Cortex of kidney (tissue), 1 donor: ENCODE results near the gene ARHGAP26.

Experiments
- DNase-seq: peaks from one replicate; lab custom pipeline; 2025; lab: John Stamatoyannopoulos, UW

The ARHGAP26 gene

DNA sequence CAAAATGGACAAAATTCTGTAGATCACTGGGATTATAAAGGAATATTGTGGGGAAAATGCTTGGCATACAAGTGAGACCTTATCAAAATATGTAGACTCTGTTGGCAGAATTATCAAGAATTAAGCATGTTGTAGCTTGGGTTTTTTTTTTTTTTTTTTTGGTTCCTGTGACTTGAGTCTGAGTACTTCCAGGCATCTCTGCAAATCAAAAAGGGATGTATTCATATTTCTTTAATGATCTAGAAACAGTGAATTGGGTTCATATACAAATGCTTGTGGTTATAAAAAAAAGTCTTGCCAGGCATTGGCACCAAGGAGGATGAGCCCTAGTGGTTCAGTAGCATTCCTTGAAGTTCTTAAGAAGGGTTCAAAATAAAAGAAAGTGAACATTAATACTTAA lies 292.2 kb downstream of the ARHGAP26 start:
- DNase-seq: no peak

DNA sequence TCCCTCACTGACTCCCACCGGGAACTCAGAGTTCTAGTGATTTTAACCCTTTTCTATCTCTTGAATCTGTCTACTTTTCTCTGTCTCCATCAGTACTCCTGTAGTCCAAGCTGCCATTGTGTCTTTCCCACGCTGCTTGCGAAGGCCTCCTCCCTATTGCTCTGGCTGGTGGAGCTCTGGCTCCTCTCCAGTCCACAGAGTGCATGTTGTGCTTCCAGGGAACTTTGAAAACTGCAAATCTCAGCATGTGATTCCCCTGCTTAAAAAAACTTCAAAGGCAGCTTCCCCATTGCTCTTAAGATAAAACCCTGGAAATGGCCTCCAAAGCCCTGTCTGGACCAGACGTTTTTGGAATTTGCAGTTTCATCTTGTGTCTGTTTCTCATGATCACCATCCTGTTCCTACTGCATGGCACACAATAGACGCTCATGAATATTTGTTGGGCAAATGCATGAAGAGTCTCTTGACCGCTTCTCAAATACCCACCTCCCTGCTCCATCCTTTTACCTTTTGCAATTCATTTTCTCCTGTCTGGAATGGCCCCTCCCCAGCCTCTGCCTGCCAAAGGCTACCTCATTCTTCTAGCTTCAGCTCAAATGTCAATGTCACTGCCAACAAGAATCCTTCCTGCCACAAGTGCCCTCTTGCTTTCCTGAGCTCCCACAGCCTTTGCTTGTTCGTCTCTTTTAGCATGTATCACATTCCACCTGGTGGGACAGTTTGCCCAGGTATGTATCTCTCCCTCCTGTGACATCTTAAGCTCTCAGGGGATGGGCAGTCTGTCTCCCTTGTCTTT lies 293.2 kb downstream of the ARHGAP26 start:
- no peak for DNase-seq

DNA sequence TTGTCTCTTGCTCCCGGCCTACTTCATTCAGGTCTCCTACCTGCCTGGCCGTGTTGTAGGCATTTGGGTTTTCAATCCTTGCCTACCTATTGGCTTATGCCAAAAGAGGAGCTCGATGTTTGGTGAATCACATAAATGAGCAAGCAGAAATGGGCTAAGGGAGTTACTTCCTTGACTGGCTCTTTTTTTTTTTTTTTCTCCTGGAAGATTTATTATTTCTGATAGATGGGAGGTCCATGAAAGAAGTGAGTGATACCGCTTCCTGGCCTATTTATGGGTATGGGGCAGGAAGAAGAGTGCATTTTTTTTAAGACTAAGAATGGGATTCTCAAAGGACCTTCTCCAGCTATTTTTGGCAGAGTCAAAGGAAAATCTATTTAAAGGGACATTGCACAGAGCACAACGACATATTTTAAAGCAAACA lies 294.1 kb downstream of the ARHGAP26 start:
- no peak for DNase-seq

DNA sequence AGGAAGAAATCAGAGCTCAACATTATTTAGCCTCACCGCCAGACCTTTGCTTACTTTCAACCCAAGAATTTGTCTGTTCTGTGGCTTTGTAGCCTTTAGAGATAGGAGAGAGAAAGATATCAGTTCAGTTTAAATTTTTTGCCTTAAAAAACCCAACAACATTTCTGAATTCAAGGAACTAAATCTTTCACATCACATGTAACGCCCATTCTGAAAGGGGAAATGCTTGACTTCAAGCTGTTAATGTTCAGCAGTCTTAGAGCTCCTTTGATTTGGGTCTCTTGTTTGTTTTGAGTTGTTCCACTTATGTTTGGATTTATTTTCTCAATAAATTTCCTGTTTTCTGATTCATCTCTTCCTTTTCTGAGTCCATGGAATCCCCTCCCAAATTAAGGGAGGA lies 294.5 kb downstream of the ARHGAP26 start:
- DNase-seq: no peak

DNA sequence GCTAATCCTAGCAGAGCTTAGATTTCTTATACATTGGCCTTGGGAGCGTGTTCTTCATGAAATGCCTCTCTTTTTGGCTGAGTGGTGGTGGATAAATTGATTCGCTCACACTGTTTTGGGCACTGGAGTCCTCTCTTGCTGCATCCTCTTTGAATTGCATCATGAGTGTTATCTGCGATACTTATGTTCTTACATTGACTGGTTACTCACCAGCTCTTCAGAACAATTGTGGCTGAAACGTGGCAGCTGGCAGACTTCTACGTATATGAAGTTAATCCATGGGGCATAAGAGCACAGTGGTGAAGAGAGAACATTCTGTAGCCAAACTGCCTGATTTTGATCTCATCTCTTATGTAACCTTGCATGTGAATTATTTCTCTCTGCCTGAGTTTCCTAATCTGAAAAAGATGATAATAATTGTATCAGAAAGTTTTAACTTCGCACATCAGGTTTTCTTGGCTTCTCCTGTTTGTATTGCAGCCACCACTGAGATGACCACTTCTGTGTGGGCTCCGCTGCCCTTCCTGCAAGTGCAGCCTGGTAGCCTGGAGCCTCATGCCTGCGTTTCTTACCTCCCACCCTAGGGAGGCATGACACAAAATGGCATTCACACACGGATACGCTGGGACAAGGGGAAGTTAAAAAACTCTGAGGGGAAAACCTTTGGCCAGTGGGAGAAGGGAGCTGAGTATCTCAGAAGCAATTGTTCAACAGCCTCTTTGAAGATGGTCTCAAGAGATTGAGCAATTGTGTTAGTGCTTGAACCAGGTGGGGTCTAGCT lies 295.2 kb downstream of the ARHGAP26 start:
- no peak for DNase-seq

DNA sequence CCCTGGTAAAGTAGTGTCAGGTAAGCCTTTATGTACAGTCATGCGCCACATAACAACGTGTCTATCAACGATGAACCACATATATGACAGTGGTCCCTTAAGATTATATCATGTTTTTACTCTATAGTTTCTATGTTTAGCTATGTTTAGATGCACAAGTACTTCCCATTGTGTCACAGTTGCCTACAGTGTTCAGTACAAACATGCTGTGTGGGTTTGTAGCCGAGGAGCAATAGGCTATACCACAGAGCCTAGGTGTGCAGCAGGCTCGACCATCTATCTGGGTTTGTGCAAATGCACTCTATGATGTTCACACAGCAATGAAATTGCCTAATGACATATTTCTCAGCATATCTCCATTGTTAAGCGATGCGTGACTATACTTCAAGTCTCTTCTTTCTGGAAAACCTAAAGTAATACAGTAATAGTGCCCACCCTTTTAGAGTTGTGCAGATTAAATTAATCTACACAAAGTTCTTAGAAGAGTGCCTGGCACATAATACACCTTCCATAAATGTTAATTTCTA lies 295.9 kb downstream of the ARHGAP26 start:
- no peak for DNase-seq

DNA sequence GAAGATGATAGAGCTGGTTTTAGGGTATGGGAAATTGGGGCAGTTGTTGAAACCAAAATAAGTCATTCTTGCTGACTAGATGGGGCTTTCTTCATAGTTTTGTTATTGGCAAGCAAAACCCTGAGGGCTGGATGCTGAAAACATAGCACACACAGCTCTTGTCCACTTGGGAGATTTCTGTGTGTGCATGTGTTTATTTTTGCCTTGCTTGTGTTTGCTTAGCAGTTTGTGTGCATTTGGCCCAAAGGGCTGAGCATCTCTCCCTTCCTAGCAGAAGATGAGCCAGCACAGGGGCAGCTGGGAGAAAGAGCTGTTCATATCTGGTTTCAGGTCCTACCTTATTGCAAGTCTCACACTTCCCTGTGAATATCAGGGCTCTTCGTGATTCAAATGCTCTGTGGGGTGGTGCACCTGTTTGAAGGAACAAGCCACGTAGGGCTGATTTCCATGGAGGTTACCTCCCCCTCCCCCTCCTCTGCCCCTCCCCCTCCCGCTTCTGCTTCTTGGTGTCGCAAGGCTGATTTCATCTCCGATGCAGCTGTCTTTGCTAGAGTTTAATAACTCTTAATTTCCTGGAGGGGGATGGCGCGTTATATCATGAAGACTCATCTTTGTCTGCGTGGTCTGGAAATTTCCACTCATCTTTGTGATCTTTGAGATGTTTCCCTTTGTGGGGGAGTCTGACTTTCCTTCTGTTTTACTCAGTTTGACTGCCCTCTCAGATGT lies 296.5 kb downstream of the ARHGAP26 start:
- no peak for DNase-seq

DNA sequence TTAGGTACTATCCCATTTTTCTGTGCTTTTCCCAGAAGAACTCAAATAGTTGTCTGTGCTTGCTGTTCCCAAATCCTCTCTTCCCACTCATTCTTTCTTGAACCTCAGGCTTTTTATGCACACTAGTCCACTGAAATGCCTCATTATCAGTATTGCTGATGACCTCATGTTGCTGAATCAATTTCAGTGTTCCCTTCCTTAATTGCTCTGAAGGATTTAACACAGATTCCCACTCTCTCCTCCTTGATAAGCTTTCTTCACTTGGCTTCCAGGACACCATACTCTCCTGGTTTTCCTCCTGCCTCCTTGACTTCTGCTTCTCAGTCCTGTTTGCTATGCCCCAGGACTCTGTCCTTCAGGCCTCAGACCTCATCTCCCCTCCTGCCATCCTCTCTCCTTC lies 298.5 kb downstream of the ARHGAP26 start:
- no peak for DNase-seq

DNA sequence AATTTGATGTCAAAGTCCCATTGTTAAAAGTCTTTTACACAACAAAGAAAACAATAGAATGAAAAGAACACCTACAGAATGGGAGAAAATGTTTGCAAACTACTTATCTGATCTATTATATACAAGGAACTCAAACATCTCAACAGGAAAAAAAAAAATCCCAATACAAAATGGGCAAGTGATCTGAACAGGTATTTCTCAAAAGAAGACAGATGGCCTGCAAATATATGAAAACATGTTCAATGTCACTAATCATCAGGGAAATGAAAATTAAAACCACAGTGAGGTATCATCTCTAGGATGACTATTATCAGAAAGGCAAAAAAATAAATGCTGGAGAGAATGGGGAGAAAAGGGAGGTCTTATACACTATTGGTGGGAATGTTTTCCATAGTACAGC lies 301.8 kb downstream of the ARHGAP26 start:
- DNase-seq: no peak

DNA sequence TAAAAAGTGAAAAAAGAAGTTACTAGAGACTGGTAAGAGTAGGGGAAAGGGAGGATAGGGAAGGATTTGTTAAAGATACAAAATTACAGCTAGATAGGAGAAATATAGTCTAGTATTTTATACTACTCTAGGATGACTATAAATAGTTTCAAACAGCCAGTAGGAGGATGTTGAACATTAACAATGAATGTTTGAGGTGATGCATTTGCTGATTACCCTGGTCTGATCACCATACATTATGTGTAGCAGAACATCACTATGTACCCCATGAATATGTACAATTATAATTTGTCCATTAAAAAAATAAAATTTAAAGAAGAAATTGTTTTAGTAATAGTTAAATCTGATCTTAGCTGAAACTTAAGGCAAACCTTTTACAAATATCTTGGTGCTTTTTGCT lies 302.6 kb downstream of the ARHGAP26 start:
- no peak for DNase-seq

DNA sequence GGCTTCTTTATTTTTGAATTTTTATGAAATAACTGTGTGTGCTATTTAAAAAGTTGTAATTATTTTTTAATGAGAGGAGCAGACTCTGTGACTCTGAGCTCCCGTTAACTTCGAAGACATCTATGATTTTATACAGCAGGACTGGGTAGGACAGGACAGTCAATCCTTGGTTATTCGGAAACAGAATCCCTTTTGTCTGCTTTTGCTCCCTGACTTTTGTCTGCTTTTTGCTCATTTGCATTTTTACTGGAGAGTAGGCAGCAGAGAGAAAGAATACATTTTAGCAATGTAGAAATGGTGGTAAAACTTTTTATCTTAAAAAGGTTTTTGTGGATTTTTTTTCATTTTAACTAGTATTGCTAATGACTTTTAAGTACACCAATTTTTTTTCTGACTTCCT lies 303.6 kb downstream of the ARHGAP26 start:
- no peak for DNase-seq

DNA sequence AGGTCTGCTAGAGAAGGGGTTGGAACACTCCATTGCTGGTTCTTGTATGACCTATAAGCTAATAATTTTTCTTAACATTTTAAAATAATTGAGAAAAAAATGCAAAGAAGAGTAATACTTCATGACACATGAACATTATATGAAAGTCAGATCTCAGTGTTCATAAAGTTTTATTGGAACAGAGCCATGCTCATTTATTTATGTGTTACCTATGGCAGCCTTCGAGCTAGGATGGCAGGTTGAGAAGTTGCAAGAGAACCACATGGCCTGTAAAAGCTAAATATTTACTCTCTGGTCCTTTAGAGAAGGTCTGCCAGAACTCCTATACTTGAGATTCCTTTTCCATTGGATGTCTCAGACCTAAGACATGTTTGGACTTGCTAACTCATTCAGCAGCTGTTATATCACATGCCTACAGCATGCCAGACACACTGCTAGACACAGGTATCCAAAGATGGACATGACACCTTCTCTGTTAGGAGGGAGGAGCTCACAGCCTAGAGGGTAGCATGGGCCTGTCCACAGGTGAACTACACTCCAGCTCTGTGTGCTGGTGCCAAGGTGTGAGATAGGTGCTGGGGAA lies 304.3 kb downstream of the ARHGAP26 start:
- DNase-seq: no peak

DNA sequence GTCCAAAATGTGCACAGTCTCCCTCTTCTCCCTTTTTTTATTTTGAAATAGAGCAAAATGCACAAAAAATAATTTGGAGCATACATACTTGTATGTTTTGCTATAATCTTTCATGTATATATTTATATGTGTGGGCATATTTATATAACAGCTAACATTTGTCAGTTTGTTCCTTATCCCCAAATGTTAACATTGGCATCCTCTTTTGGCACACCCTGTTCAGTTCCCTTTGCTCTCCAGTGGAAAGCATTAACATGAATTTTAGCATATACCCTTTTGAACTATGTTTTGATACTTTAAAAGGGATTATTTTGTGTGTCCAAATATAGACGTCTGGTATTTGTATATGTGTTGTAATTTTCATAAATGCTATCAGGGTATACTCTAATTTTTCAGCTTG lies 306.2 kb downstream of the ARHGAP26 start:
- no peak for DNase-seq

DNA sequence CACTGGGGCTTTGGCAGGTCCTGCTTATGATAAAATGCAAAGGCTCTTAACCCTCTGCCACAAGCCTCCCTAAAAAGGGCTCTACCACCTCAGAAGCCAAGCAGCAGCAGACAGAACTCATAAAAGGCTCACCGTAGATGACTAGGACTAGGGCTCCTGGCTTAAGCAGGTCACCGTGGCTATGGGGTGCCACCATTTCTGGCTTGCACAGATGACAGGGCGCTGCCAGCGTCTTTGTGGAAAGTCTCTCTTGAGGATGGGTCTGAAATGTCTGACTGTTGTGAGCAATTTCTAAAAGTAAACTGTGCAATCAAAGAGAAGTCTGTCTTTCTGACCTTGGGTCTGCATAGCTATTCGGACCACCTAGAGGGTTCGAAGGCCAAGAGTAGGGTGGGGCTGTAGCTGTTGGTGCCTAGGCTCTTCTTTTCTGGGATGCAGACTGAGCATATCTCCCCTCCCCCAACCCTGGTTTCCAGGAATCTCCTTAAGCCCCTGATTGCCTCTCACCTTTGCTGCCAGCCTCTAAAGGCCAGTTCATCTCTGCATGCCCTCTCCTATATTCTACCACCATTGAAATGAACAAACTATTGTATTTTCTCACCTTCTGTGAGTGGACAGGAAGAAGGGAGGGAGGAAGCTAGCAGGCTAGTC lies 307.4 kb downstream of the ARHGAP26 start:
- no peak for DNase-seq

DNA sequence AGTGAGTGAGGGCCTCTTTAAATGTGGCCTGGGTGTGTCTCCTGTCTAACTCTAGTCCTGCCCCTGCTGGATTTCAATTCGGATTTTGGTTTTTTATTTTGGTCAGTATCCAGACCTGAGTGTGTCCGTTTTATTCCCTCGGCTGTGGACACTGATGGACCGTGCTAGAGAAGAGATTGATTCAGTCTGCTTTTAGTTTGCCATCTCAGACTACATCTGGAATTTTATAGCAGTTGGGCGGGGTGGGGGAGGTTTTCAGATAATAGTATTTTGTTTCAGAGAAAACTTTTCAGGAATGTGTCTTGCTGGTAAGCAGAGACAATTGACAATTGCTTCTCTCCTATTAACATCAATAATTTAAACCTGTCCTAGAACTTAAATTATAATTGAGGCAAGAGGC lies 308.1 kb downstream of the ARHGAP26 start:
- no peak for DNase-seq

DNA sequence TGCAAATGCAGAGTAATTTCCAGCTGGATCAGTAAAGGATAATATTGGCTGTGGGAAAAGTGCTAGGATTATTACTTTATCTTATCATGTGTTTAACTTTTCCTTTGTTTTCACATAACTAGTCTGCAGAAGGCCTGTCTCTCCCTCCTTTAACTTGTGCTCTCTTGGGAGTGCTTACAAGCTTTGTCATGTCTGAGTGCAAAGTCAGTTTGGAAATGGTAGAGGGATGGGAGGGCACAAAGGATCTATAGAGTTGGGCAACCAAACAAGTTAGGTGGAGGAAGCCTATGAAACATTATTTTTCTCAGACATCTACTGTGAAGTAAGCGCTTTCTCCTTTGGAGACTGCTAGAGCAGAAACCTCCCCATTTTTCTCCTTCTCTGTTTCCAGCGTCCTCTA lies 308.8 kb downstream of the ARHGAP26 start:
- DNase-seq: no peak

DNA sequence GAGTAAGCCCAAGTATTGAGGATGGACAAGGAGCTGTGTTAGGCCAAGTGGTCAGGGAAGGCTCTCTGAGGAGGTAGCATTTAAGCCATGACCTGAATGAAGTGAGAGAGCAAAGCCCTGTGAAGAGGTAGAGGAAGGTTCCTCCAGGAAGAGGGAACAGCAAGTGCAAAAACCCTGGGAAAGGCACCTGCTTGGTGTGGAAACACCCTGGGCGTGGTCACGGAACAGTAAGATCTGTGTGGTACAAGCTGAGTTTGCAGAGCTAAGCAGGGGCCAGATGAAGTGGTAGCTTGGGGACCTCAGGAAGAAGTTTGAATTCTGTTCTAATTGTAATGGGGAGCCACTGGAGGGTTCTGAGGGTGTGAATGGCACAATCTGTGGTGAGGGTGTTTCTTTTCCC lies 310.2 kb downstream of the ARHGAP26 start:
- DNase-seq: no peak

DNA sequence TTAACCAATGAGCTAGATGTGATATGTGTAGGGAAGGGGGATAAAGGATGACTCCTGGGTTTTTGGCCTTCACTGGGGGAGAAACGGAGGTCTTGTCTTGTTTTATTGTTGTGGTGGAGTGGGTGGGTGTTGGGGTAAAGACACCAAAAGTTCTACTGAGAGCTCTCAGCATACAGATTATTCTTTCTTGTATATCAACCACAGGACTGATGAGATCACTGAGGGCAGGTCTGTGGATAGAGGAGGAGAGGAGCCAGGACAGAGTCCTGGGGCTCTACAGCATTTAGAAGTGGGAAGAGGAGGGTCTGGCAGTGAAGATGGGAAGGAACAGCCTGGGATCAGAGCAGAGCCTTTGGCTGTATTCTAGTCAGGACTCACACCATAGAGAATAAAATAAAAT lies 310.8 kb downstream of the ARHGAP26 start:
- no peak for DNase-seq

DNA sequence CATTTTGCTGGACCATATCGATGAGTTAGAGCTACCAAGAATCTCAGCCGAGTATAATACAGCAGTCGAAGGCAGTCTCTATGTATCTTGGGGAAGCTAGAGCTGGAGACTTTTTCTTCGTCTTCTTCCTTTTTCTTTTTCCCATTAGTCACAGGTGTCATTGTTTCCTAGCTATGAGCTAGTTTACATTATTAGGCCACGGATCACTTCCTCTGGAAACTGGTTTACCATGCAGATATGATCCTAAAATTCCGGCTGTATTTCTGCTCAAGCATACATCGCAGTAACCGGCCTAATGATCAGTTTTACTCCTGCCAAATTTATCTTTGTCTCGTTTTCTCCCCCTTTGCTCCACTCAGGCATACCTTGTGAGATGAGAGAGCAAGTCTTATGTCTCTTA lies 312.8 kb downstream of the ARHGAP26 start:
- DNase-seq: no peak

DNA sequence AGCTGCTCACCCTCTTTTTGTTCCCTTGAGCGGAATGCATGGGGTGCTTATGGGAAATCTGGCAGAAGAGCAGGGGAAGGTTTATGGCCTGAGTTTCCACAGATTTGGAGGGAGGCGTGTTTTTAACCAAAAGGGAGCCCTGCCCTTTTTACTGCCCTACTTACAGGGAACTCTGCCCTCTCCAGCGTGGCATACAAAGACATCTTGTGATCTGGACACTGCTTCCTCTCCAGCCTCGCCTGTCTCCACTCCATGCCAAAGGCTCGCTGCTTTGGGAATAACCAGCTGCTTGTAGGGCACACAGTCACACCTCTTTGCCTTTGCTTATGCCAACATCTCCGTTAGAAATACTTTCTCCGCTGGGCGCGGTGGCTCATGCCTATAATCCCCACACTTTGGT lies 314.2 kb downstream of the ARHGAP26 start:
- DNase-seq: no peak

DNA sequence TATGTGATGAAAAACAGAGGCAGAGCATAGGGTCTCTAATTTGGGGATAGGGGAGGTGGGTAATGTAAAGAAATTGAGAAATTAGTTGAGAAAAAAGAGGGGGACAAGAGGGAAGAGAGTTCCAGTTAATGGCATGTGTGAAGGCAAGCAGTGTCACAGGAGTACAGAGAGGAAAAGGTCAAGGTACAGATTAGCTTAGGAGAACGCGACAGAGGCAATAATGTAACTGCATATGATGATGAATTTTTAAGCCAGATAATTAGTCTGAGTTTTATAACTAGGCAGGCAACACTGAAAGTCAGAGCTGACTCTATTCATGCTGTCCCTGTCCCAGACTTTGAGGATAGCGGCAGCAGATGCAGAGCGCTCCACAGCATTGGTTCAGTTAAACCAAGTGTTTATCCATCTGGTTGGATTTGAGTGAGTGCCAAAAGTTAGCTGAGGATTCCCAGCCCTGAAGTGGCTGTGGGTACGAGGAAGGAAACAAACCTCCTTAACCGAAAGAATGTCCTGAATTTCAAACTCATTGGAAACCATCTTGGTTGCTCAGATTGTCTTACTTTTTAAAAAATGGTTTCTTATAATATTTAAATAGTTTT lies 315.2 kb downstream of the ARHGAP26 start:
- no peak for DNase-seq
